ENCODE data around the gene WDR38.

The WDR38 gene

GRCh38 chr9:124859803-124860581 lies 6.7 kb downstream of the WDR38 start:
- no peak for DNase-seq

- no peak for DNase-seq
Observed at GRCh38 chr9:124860582-124861341, 7.5 kb downstream of the WDR38 start.

GRCh38 chr9:124861342-124862229 lies 8.3 kb downstream of the WDR38 start, which contains the start of the genes ARPC5L and RPL35:
ARPC5L (plus strand) TSS chr9:124862130; CDS start chr9:124869291, 7,161 bp downstream.
RPL35 (minus strand) TSS chr9:124861957; CDS start chr9:124861912, 45 bp downstream.
- DNase-seq = peak; percentile 99

- DNase-seq = peak; percentile 66
Observed at GRCh38 chr9:124863371-124863871, 10.2 kb downstream of the WDR38 start.

GRCh38 chr9:124868511-124869465 lies 15.5 kb downstream of the WDR38 start:
- peak; percentile 97 for DNase-seq

- no peak for DNase-seq
Observed at GRCh38 chr9:124869466-124869985, 16.3 kb downstream of the WDR38 start.

- DNase-seq = peak; percentile 85
Observed at GRCh38 chr9:124869986-124870560, 16.8 kb downstream of the WDR38 start.

- peak; percentile 63 for DNase-seq
Observed at GRCh38 chr9:124870723-124871122, 17.5 kb downstream of the WDR38 start.

GRCh38 chr9:124871156-124871561 lies 17.9 kb downstream of the WDR38 start:
- peak; percentile 57 for DNase-seq

GRCh38 chr9:124873664-124874063 lies 20.4 kb downstream of the WDR38 start:
- no peak for DNase-seq

- DNase-seq = no peak
Observed at GRCh38 chr9:124875501-124875900, 22.2 kb downstream of the WDR38 start.

- DNase-seq = no peak
Observed at GRCh38 chr9:124877021-124877782, 23.9 kb downstream of the WDR38 start.

GRCh38 chr9:124878021-124878420 lies 24.8 kb downstream of the WDR38 start:
- DNase-seq = no peak

- DNase-seq = no peak
Observed at GRCh38 chr9:124878518-124878917, 25.3 kb downstream of the WDR38 start.

GRCh38 chr9:124879226-124879625 lies 26.0 kb downstream of the WDR38 start:
- DNase-seq = no peak

- DNase-seq = no peak
Observed at GRCh38 chr9:124880501-124880900, 27.2 kb downstream of the WDR38 start.

GRCh38 chr9:124881138-124881743 lies 28.0 kb downstream of the WDR38 start:
- DNase-seq = no peak

- no peak for DNase-seq
Observed at GRCh38 chr9:124882231-124882630, 29.0 kb downstream of the WDR38 start.

GRCh38 chr9:124884376-124884775 lies 31.1 kb downstream of the WDR38 start:
- no peak for DNase-seq

GRCh38 chr9:124885551-124885950 lies 32.3 kb downstream of the WDR38 start:
- no peak for DNase-seq

Data from RPMI8226 (cell line).